ENCODE results near the gene SMARCC1. TPM values are rescaled to one million over a fixed set of nuclear protein-coding genes. Genes with fewer than 3 reads are reported as not detected.

The SMARCC1 gene
- total and polyA plus RNA-seq, 2 donors from 2014 or later, result 11.6 to 80.4 TPM

- H3K9me3 ChIP-seq (ENCODE audit: control insufficient read depth in 2 of 3, insufficient read depth in 1 of 3, low read length in 3 of 3), result no peaks in the 10 kb centered on the region
- TF ChIP-seq CTCF (IDR thresholded peaks at IDR 0.05; ENCODE audit: borderline replicate concordance, extremely low read depth, insufficient read depth), result no peak
- intact Hi-C loops (cut with DNase I), result no loop called here
- no peak overlapping the region for H3K4me3 ChIP-seq (ENCODE audit: low read length in 3 of 3)
- H3K9ac ChIP-seq (ENCODE audit: low read length in 3 of 3), result no peak overlapping the region
- no peak for DNase-seq
- H3K4me1 ChIP-seq (ENCODE audit: control insufficient read depth in 2 of 3, insufficient read depth in 2 of 3, low read depth in 1 of 3, low read length in 3 of 3), result no peaks in the 10 kb centered on the region
- H3K27me3 ChIP-seq (ENCODE audit: control insufficient read depth, insufficient read depth, low read length), result no peaks in the 10 kb centered on the region
- no peak for FAIRE-seq
- H3K36me3 ChIP-seq (ENCODE audit: control insufficient read depth in 2 of 3, insufficient read depth in 3 of 3, low read length in 3 of 3), result peaks cover 6 to 39% (median 9%) of the 10 kb centered on the region in 3 donors
- H3K27ac ChIP-seq (ENCODE audit: low read depth in 2 of 2, low read length in 2 of 2), result no peak overlapping the region
These were observed 96.7 kb downstream of the SMARCC1 start for GRCh38 chr3:47685037-47685436.

- Histone ChIP-seq H3K9me3 (ENCODE audit: control insufficient read depth in 2 of 3, insufficient read depth in 1 of 3, low read length in 3 of 3) (no peaks in the 10 kb centered on the region), H3K27me3 (ENCODE audit: control insufficient read depth, insufficient read depth, low read length) (no peaks in the 10 kb centered on the region), H3K4me1 (ENCODE audit: control insufficient read depth in 2 of 3, insufficient read depth in 2 of 3, low read depth in 1 of 3, low read length in 3 of 3) (no peaks in the 10 kb centered on the region), H3K9ac (ENCODE audit: low read length in 3 of 3) (no peak overlapping the region), H3K27ac (ENCODE audit: low read depth in 2 of 2, low read length in 2 of 2) (no peak overlapping the region), H3K4me3 (ENCODE audit: low read length in 3 of 3) (no peak overlapping the region), H3K36me3 (ENCODE audit: control insufficient read depth in 2 of 3, insufficient read depth in 3 of 3, low read length in 3 of 3) (peaks cover 4 to 37% (median 21%) of the 10 kb centered on the region in 3 donors)
- FAIRE-seq (no peak), DNase-seq (no peak)
- intact Hi-C loops (cut with DNase I), result no loop called here
- TF ChIP-seq CTCF (IDR thresholded peaks at IDR 0.05; ENCODE audit: borderline replicate concordance, extremely low read depth, insufficient read depth), result no peak
These were observed 100.7 kb downstream of the SMARCC1 start for GRCh38 chr3:47681016-47681415.

- FAIRE-seq (no peak), DNase-seq (no peak)
- Histone ChIP-seq H3K27ac (ENCODE audit: low read depth in 2 of 2, low read length in 2 of 2) (no peak overlapping the region), H3K27me3 (ENCODE audit: control insufficient read depth, insufficient read depth, low read length) (no peaks in the 10 kb centered on the region), H3K9me3 (ENCODE audit: control insufficient read depth in 2 of 3, insufficient read depth in 1 of 3, low read length in 3 of 3) (no peaks in the 10 kb centered on the region), H3K4me1 (ENCODE audit: control insufficient read depth in 2 of 3, insufficient read depth in 2 of 3, low read depth in 1 of 3, low read length in 3 of 3) (no peaks in the 10 kb centered on the region), H3K36me3 (ENCODE audit: control insufficient read depth in 2 of 3, insufficient read depth in 3 of 3, low read length in 3 of 3) (peaks cover 5 to 41% (median 20%) of the 10 kb centered on the region in 3 donors), H3K9ac (ENCODE audit: low read length in 3 of 3) (no peak overlapping the region), H3K4me3 (ENCODE audit: low read length in 3 of 3) (no peak overlapping the region)
- no peak for TF ChIP-seq CTCF (IDR thresholded peaks at IDR 0.05; ENCODE audit: borderline replicate concordance, extremely low read depth, insufficient read depth)
- intact Hi-C loops (cut with DNase I), result no loop called here
These were observed 103.0 kb downstream of the SMARCC1 start for GRCh38 chr3:47678446-47679338.

Data from kidney (tissue), 14 donors.